Mucosa of gallbladder (tissue), 1 donor: Measurements from ENCODE around the gene SORL1. TPM values are rescaled to one million over a fixed set of nuclear protein-coding genes. Genes with fewer than 3 reads are reported as not detected.
"Not testable (repeated sequence)": the region's sequence is repeated elsewhere in the genome, so short reads cannot be mapped to it uniquely, and the experiment has no call there.

Experiments used
- DNase-seq: peaks from one replicate; pipeline ENCODE4 v3.0.0-alpha.2; 2020; ENCODE audit warnings: low spot score
- total RNA-seq: library from RNA; stranded (reverse); gene quantifications from one replicate; pipeline ENCODE4 v1.2.1, GENCODE V29; 2021
- donor health status: DM: no; HTN: no; CAD: no.

The SORL1 gene
- total RNA-seq, 1 donor from 2014 or later, result 71.3 TPM

- DNase-seq, result no peak
These were observed 48.6 kb downstream of the SORL1 start for GRCh38 chr11:121500717-121501116.

GRCh38 chr11:121503051-121503450 is 50.9 kb downstream of the SORL1 start:
- no peak for DNase-seq

DNA sequence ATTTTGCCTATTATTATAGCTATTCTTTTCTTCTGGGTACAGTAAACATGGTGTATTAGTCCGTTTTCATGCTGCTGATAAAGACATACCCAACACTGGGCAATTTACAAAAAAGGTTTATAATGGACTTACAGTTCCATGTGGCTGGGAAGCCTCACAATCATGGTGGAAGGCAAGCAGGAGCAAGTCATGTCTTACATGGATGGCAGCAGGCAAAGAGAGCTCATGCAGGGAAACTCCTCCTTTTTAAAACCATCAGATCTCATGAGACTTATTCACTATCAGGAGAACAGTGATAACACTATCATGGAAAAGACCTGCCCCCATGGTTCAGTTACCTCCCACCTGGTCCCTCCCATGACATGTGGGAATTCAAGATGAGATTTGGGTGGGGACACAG is 54.1 kb downstream of the SORL1 start:
- DNase-seq, result not testable (repeated sequence)

- DNase-seq, result no peak
These were observed 56.3 kb downstream of the SORL1 start for GRCh38 chr11:121508449-121508848.

- no peak for DNase-seq
These were observed 58.3 kb downstream of the SORL1 start for GRCh38 chr11:121510438-121510837.

DNA sequence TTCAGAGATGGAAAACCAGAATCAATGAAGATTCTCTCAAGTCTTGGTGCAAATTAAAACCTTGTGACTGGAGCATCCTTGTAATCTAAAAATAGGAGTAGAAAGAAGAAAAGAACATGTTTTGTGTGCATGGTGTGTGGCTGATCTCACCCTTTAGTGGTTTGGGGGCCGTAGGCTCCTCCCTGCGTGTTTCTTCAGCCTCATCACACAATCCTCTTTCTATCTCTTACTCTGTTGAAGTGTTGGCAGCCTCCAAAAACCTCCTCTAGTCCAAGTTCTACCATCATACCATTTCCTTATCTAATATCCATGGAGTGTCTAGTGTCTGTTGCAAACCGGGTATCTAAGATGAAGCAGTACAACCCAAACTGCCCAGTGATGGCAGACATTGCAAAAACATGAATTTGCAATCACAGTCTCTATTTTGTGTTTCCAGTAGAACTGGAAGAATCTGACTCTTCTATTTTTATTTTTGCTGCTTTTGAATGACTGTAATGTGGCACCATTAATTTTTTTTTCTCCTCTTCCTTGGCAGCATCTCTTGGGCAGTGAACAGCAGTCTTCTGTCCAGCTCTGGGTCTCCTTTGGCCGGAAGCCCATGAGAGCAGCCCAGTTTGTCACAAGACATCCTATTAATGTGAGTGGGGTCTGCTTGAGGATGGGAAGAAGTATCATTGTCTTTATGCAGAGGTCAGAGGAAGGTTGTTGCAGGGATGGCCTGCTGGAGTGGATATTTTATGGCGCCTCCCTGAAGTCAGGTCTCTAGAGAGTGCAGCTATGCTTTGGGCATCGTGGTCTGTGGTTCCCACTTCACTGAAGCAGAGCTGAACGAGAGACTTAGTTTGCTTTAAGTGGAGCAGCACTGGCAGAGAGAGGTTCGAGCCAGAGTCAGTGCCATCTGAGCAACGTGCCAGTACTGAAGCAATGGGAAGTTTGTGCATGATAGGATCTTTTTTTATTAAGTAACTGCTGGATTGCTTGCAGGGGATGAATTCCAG is 60.7 kb downstream of the SORL1 start:
- no peak for DNase-seq

DNA sequence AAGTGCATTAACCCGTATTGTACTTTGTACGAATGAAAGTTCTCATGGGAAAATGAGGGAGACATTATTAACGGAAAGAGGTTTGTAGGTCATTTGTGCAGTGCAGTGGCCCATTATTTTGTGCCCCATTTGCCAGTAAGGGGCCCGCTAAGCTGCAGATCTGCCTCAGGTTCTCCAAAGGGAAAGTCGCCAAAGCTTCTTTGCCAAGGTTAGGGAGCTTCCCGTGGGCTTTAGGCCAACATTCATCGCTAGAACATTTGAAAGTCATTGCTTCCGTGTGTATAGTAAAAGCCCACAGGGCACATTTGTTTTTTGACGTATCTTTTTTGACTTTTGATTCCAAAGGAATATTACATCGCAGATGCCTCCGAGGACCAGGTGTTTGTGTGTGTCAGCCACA is 61.7 kb downstream of the SORL1 start:
- DNase-seq, result no peak

- DNase-seq, result no peak
These were observed 62.6 kb downstream of the SORL1 start for GRCh38 chr11:121514432-121515334.

DNA sequence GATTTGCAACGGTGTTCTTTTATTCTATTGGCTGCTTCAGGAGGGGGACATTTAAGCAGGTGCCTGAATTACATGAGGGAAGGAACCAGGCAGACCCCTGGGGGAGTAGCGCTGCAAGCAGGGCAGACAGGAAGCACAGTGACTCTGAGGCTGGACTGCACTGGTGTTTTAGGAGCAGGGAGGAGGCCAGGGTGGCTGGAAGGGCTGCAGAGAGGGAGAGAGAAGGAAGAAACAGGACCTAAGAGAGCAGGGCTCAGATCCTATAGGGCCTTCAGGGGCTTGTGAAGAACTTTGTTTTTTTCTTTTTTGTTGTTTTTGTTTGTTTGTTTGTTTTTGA is 63.2 kb downstream of the SORL1 start:
- no peak for DNase-seq

DNA sequence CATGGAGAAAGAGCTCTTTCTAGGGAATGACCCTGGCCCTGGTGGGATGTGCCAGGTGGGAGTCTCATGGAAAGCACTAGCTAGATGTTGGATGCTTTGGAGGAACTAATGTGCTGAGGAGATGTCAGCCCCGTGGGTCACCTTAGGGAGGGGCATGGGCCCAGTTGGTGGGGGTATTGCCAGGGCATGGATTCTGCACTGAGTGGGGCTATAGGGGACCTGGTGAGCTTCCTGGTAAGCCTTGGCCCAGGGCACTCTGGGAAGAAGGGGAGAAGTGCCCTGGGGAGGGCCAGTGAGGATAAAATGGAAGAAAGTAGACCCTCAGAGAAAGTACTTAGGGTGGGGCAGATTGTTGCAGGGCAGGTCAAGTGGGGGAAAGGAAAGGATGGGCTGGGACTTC is 65.9 kb downstream of the SORL1 start:
- DNase-seq, result no peak

DNA sequence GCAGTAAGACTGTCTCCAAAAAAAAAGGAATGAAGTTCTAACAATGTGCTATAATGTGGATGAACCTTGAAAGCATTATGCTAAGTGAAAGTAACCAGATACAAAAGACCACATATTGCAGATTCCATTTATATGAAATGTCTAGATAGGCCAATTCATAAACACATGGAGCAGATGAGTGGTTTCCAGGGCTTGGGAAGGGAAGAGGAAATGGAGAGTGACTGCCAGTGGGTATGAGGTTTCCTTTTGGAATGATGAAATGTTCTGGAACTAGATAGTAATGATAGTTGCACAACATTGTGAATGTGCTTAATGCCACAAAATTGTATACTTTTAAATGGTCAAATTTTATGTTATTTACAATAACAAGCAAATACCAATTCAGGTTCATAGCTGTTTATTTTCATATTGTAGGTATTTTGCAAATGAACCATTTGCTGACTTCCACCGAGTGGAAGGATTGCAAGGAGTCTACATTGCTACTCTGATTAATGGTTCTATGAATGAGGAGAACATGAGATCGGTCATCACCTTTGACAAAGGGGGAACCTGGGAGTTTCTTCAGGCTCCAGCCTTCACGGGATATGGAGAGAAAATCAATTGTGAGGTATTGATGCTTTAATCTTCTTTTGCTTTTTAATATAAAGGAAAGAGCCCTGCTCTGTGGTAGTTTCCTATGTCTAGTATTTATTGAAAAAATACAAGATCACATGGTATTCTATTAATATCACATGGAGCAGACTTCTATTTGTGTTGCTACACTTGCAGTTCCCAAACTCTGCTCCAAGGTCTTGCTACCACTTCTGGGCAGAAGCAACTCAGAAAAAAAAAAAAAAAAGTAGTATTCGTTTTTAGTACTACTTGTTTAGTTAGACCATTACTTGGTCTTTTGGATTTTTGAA is 68.4 kb downstream of the SORL1 start:
- no peak for DNase-seq

DNA sequence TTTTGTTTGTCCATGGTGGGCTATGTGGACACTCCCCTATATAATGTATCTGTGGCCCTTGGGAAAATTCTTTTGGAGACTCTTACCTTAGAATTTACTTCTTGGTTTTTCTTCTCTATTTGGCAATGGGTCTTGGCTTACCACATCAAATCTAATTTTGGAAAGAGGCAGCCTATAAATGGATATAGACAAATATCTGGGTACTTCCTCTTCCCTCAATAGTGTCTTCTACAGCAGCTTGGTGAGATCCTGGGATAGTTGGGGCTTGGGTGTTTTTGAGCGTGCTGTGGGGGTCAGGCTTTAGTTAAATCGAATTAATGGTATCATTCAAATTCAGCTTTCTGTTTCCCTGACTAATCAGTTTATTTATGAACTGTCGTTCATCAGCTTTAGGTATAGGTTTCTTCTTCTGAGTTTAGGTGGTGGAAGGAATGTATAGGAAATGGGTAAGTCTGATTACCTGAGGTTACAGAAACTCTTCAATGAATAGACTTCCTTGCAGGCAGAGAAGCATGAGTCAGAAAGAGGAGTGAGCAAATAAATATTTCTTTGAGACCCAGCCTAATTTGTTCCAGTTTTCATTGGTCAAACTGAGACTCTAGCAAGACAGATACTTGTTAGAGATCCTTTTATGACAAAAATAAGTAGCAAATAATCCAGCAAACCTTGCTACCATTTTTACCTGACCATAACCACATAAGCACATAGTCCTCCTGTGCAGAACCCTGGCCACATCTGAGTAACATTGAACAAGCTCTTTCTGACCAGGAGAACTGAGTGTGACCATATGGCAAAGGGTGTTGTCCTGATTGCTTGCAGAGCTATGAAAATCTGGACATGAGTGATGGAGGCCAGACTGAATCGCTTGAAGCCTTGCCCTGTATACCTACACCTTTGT is 69.3 kb downstream of the SORL1 start:
- no peak for DNase-seq

- no peak for DNase-seq
These were observed 70.2 kb downstream of the SORL1 start for GRCh38 chr11:121522043-121522941.

- DNase-seq, result no peak
These were observed 71.6 kb downstream of the SORL1 start for GRCh38 chr11:121523581-121524232.

- DNase-seq, result no peak
These were observed 72.1 kb downstream of the SORL1 start for GRCh38 chr11:121524233-121524631.

GRCh38 chr11:121525376-121525775 is 73.3 kb downstream of the SORL1 start:
- DNase-seq, result no peak

- no peak for DNase-seq
These were observed 78.1 kb downstream of the SORL1 start for GRCh38 chr11:121530257-121530656.

DNA sequence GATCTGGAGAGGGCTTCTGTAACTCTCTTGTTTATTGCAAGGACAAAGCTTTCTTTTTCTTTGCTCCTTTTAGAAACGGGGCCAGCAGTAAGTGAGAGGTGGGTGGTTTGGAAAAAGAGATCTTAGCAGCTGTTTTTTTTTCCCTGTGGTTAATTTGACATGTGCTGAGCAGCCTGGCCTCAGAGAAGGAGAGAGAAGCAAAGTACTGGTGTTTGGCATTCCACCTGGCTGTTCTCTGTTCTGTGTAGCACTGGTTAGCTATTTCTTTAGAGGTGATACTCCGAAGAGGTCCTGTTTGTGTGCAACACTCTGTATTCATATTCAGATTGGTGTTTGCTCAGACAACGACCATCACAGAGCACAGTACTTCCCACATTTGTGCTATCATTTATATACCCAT is 81.5 kb downstream of the SORL1 start:
- DNase-seq, result no peak
